Measurements from ENCODE around the gene CBFB. TPM values are rescaled to one million over a fixed set of nuclear protein-coding genes. Genes with fewer than 3 reads are reported as not detected.
A peak's percentile ranks its signal among the peaks of the same experiment; 100 is the strongest.

Gene CBFB
- total RNA-seq, 1 donor from 2014 or later, result 24.2 TPM

- intact Hi-C loops (cut with micrococcal nuclease), result no loop called here
- ATAC-seq (peak; percentile 71), DNase-seq (no peak)
Observed at GRCh38 chr16:67086822-67087221, 57.9 kb downstream of the CBFB start.

- ATAC-seq (no peak), DNase-seq (no peak)
- intact Hi-C loops (cut with micrococcal nuclease), result no loop called here
Observed at GRCh38 chr16:67087291-67087690, 58.3 kb downstream of the CBFB start.

GRCh38 chr16:67087803-67088202, 58.9 kb downstream of the CBFB start:
- DNase-seq, result no peak
- ATAC-seq, result no peak
- intact Hi-C loops (cut with micrococcal nuclease), result no loop called here

GRCh38 chr16:67088551-67088950, 59.6 kb downstream of the CBFB start:
- ATAC-seq (no peak), DNase-seq (no peak)
- intact Hi-C loops (cut with micrococcal nuclease), result no loop called here

GRCh38 chr16:67089101-67089500, 60.2 kb downstream of the CBFB start:
- DNase-seq (no peak), ATAC-seq (no peak)
- intact Hi-C loops (cut with micrococcal nuclease), result no loop called here

- intact Hi-C loops (cut with micrococcal nuclease), result no loop called here
- ATAC-seq (no peak), DNase-seq (no peak)
Observed at GRCh38 chr16:67091906-67092566, 63.1 kb downstream of the CBFB start.

GRCh38 chr16:67093098-67093726, 64.3 kb downstream of the CBFB start:
- intact Hi-C loops (cut with micrococcal nuclease), result no loop called here
- DNase-seq, result no peak
- ATAC-seq, result no peak

- intact Hi-C loops (cut with micrococcal nuclease), result no loop called here
- no peak for DNase-seq
- no peak for ATAC-seq
Observed at GRCh38 chr16:67098599-67098998, 69.7 kb downstream of the CBFB start.

- DNase-seq (no peak), ATAC-seq (no peak)
- intact Hi-C loops (cut with micrococcal nuclease), result no loop called here
Observed at GRCh38 chr16:67100569-67101310, 71.8 kb downstream of the CBFB start.

GRCh38 chr16:67101311-67102082, 72.5 kb downstream of the CBFB start:
- ATAC-seq (no peak), DNase-seq (no peak)
- intact Hi-C loops (cut with micrococcal nuclease), result no loop called here

- intact Hi-C loops (cut with micrococcal nuclease), result no loop called here
- peak; percentile 60 for ATAC-seq
- DNase-seq, result no peak
Observed at GRCh38 chr16:67104061-67104460, 75.1 kb downstream of the CBFB start.

- DNase-seq (no peak), ATAC-seq (no peak)
- intact Hi-C loops (cut with micrococcal nuclease), result no loop called here
Observed at GRCh38 chr16:67104845-67105244, 75.9 kb downstream of the CBFB start.

- intact Hi-C loops (cut with micrococcal nuclease), result no loop called here
- no peak for ATAC-seq
- DNase-seq, result no peak
Observed at GRCh38 chr16:67105246-67105645, 76.3 kb downstream of the CBFB start.

GRCh38 chr16:67105881-67106280, 76.9 kb downstream of the CBFB start:
- intact Hi-C loops (cut with micrococcal nuclease), result no loop called here
- no peak for ATAC-seq
- no peak for DNase-seq

GRCh38 chr16:67108489-67108888, 79.5 kb downstream of the CBFB start:
- DNase-seq (no peak), ATAC-seq (no peak)
- intact Hi-C loops (cut with micrococcal nuclease), result no loop called here

GRCh38 chr16:67108931-67109406, 80.0 kb downstream of the CBFB start:
- intact Hi-C loops (cut with micrococcal nuclease), result no loop called here
- no peak for ATAC-seq

GRCh38 chr16:67109407-67110135, 80.6 kb downstream of the CBFB start, which contains the start of gene PHAF1:
PHAF1 (plus strand) TSS chr16:67109941; CDS start chr16:67110176, 235 bp downstream.
- intact Hi-C loops (cut with micrococcal nuclease), result no loop called here
- DNase-seq (peak; percentile 97), ATAC-seq (peak; percentile 99)

More at GRCh38 chr16:67108931-67109406, 80.0 kb downstream of the CBFB start:
- DNase-seq, result no peak

- intact Hi-C loops (cut with micrococcal nuclease), result no loop called here
Observed at GRCh38 chr16:67111951-67112444, 83.0 kb downstream of the CBFB start.

More at GRCh38 chr16:67111951-67112444, 83.0 kb downstream of the CBFB start:
- DNase-seq, result no peak
- no peak for ATAC-seq

All from left ventricle myocardium superior (tissue), 1 donor.